Brain pericyte (primary cell): ENCODE measurements around the gene ENPP6.
"Not testable (repeated sequence)": the region's sequence is repeated elsewhere in the genome, so short reads cannot be mapped to it uniquely, and the experiment has no call there.

Experiments
- DNase-seq: peaks from one replicate; pipeline ENCODE4 v3.0.0-alpha.2; 2012; ENCODE audit warnings: low read depth, low spot score

Gene ENPP6

DNA sequence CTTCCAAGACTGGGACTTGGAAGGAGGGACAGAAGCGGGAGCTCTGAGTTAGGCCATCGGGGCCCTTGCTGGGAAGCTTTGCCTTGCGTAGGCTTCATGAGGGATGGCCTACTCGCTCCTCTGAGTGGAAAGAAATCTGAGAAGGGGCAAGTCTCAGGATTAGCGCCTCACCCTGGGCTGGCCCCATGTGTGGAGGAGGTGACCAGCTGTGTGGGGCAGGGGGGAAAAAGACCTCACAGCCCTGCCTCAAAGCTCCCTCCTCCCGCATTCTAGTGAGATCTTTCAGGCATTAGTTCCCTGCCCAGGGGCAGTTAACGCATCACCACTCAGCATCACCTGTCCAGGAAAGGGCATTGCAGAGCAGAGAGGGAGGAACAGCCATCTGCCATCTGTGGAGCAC is 156.1 kb downstream of the ENPP6 start:
- DNase-seq, result no peak

DNA sequence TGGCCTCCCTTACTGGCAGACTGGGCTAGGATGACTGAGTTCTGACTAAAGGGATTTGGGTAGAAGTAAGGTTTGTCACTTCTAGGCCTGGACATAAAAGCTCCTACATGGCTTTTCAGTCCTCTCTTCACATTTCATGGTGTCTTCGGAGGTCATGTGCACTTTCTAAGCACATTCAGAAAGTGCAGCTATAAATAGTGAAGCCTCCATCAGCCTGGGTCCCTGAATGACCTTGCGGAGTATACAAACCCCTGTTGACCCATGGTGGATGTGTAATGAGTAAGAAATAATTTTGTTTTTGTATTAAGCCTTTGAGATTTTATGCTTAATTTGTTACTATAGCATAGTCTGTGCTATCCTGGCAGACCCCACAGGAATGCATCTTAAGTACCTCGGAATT is 158.6 kb downstream of the ENPP6 start:
- DNase-seq, result no peak

DNA sequence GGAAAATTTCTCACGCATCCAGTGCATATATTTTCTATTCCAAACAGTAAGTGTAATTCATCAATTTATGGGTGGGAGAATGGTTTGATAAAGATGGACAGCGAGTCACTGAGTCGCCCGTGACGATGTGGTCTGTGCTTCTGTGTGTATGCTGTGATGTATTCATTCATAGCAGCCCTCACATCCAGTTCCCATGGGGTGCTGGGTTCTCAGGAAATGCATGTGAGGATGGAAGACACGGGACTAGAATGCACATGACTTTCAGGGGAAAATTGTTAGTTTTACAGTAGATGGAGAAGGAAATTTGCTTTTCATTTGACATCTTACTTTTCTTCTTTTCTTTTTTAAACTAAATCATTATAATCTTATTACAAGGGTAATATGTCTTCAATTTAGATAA is 159.6 kb downstream of the ENPP6 start:
- DNase-seq, result no peak

DNA sequence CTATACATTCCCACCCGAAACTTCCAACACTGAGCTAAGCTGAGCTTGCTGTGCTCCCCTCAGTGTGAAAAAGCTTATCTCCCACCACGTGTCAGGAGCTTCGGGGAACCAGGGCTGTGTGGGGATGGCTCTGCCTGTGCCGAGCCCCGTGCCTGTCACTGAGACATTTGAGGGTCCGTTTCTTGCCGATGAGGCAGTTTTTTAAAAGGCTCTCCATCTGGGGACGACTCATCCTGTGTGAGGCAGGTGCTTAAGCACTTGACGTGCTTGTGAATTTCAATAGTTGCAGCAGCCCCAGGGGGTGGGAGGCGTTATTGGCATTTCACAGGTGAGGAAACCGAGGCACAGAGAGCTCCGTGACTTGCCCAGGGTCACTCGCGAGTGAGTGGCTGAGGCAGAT is 160.8 kb downstream of the ENPP6 start:
- no peak for DNase-seq

DNA sequence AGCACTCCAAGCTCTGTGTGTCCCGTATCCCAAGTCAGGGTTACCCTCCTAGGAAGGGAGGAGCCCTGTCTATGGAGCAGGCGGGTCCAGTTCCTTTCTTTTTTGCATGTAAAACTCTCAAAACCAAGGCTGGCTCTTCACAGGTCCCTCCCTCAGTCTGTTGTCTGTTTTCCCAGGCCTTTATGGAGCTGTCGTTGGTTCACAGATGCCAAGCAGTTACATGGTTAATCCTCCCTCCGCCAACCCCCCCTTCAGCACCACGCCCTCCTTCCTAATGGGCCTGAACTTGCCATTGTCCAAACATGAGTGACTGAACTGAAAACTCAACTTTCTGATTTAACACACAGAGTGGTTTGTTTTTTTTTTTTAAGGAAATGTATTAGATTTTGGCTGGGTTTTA is 164.2 kb downstream of the ENPP6 start:
- DNase-seq, result no peak

DNA sequence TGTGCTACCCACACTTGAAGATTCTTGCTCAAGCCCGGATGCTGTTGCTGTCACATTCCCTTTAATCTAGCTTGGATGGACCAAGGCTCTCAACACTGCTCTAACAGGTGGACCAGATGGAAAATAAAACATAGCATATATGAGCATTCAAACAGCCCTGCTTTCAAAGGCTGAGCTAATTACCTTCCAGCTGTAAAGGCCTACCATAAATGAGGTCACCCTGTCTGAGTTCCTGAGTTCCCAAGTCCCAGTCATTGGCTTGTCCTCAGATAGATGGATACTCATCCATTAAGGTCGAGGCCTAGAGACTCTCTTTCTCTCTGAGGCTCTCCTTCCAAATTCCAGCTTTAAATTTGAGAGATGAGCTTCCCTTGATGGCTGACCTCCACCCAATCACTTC is 165.1 kb downstream of the ENPP6 start:
- no peak for DNase-seq

GRCh38 chr4:184051262-184051661 is 166.4 kb downstream of the ENPP6 start:
- DNase-seq, result not testable (repeated sequence)

GRCh38 chr4:184046148-184046547 is 171.5 kb downstream of the ENPP6 start:
- DNase-seq, result no peak

DNA sequence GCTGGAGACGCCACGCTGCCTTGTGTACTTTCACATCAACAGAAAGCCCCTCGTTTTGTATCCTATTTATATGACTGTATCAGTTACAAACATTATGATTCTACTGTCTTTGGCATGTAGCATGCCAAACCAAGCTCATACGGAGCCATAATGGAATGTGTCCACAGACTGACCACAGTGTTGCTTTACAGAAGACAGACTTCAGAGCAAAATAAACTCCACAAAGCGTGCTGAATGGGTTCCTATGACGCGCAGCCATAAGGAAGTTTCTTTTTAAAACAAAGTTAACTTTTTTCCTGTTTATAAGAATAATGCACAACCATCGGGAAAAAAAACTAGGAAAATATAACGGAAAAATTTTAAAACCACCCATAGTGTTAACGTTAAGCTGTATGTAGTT is 176.5 kb downstream of the ENPP6 start:
- DNase-seq, result no peak

DNA sequence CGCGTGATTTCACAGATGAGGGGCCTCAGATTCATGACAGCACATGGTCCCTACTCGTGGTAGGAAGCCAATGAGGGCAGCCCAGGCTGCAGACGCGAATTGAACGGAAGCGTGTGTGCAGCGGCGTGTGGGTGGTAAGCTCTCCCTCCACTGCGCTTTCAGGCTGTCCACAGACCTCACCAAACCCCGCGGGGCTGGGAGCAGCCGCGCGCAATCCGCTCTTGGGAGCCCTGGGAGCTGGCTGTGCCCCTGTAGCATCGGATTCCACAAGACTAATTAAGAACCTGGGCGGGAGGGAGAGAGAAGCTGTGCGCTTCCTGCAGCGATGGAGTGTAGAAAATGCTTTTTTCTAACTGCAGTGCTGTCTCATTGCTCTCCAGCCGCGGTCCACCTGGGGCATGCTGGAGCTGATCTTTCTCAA is 177.7 kb downstream of the ENPP6 start:
- no peak for DNase-seq
